Mesendoderm (in vitro differentiated cells): ENCODE measurements around the gene RCL1. TPM values are rescaled to one million over a fixed set of nuclear protein-coding genes. Genes with fewer than 3 reads are reported as not detected.

Experiments used
- DNase-seq: peaks from one replicate; pipeline ENCODE4 v3.0.0; 2013
- H2AK5ac ChIP-seq: 2 replicates; pipeline ENCODE4 v1.6.1; 2013; ENCODE audit warnings: low read length, inconsistent platforms
- H2BK120ac ChIP-seq: 2 replicates; pipeline ENCODE4 v1.6.1; 2013; ENCODE audit warnings: low read depth, mild to moderate bottlenecking, low read length, moderate library complexity, mixed read lengths
- H2BK15ac ChIP-seq: replicated peaks from 2 replicates; pipeline ENCODE4 v1.6.1; 2013; ENCODE audit warnings: low read depth, mild to moderate bottlenecking, moderate library complexity
- H2BK5ac ChIP-seq: 2 replicates; pipeline ENCODE4 v1.6.1; 2013; ENCODE audit warnings: low read length, inconsistent platforms
- H3K18ac ChIP-seq: 2 replicates; pipeline ENCODE4 v1.6.1; 2013; ENCODE audit warnings: mild to moderate bottlenecking, low read length, mixed read lengths
- H3K23ac ChIP-seq: one replicate; pipeline ENCODE4 v1.6.1; 2013; ENCODE audit warnings: low read length
- H3K27ac ChIP-seq: 2 replicates; pipeline ENCODE4 v1.5.1; 2013; ENCODE audit warnings: low read depth, mild to moderate bottlenecking, inconsistent platforms, low read length, moderate library complexity
- H3K27me3 ChIP-seq: 2 replicates; pipeline ENCODE4 v1.6.1; 2013; ENCODE audit warnings: low read length, control low read depth, mild to moderate bottlenecking, inconsistent platforms; ENCODE audit not compliant: insufficient read depth, poor library complexity
- H3K36me3 ChIP-seq: 2 replicates; pipeline ENCODE4 v1.6.1; 2013; ENCODE audit warnings: low read length, inconsistent platforms; ENCODE audit not compliant: control insufficient read depth, insufficient read depth
- H3K4ac ChIP-seq: one replicate; pipeline ENCODE4 v1.6.1; 2013; ENCODE audit warnings: low read depth, mild to moderate bottlenecking, low read length, moderate library complexity
- H3K4me1 ChIP-seq: 2 replicates; pipeline ENCODE4 v1.6.1; 2013; ENCODE audit warnings: low read depth, low read length, inconsistent platforms; ENCODE audit not compliant: control insufficient read depth
- H3K4me2 ChIP-seq: 2 replicates; pipeline ENCODE4 v1.6.1; 2013; ENCODE audit warnings: low read length
- H3K4me3 ChIP-seq: 2 replicates; pipeline ENCODE4 v1.5.1; 2013; ENCODE audit warnings: mild to moderate bottlenecking, low read length
- H3K56ac ChIP-seq: one replicate; pipeline ENCODE4 v1.6.1; 2013; ENCODE audit warnings: low read length
- H3K79me1 ChIP-seq: 2 replicates; pipeline ENCODE4 v1.6.1; 2013; ENCODE audit warnings: low read length, inconsistent platforms
- H3K79me2 ChIP-seq: 2 replicates; pipeline ENCODE4 v1.6.1; 2013; ENCODE audit warnings: mild to moderate bottlenecking, low read length; ENCODE audit not compliant: control insufficient read depth, insufficient read depth
- H3K9ac ChIP-seq: 2 replicates; pipeline ENCODE4 v1.6.1; 2013; ENCODE audit warnings: low read length, inconsistent platforms
- H4K5ac ChIP-seq: one replicate; pipeline ENCODE4 v1.6.1; 2013; ENCODE audit warnings: low read length
- H4K8ac ChIP-seq: one replicate; pipeline ENCODE4 v1.6.1; 2013; ENCODE audit warnings: low read depth, mild to moderate bottlenecking, control low read depth, low read length, moderate library complexity
- WGBS: extraction: QIAGEN DNeasy Blood & Tissue Kit; methylation state at CpG from one replicate; pipeline ENCODE4 v1.1.7; 2013; ENCODE audit warnings: low lambda C conversion rate, missing lambda C conversion rate; ENCODE audit not compliant: insufficient coverage; ENCODE audit errors: extremely low coverage; 5-methylcytosine and 5-hydroxymethylcytosine counted together
- polyA plus RNA-seq, 2 experiments: library from polyadenylated mRNA; stranded (reverse); fragments of 200-250 nt; gene quantifications; one replicate each; pipeline ENCODE4 v1.2.3, GENCODE V29; 2013

Gene RCL1, protein sequence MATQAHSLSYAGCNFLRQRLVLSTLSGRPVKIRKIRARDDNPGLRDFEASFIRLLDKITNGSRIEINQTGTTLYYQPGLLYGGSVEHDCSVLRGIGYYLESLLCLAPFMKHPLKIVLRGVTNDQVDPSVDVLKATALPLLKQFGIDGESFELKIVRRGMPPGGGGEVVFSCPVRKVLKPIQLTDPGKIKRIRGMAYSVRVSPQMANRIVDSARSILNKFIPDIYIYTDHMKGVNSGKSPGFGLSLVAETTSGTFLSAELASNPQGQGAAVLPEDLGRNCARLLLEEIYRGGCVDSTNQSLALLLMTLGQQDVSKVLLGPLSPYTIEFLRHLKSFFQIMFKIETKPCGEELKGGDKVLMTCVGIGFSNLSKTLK
- polyA plus RNA-seq (2013, experiment 1 of 2): 39.6 TPM
- 38.6 TPM for polyA plus RNA-seq (2013, experiment 2 of 2)

DNA sequence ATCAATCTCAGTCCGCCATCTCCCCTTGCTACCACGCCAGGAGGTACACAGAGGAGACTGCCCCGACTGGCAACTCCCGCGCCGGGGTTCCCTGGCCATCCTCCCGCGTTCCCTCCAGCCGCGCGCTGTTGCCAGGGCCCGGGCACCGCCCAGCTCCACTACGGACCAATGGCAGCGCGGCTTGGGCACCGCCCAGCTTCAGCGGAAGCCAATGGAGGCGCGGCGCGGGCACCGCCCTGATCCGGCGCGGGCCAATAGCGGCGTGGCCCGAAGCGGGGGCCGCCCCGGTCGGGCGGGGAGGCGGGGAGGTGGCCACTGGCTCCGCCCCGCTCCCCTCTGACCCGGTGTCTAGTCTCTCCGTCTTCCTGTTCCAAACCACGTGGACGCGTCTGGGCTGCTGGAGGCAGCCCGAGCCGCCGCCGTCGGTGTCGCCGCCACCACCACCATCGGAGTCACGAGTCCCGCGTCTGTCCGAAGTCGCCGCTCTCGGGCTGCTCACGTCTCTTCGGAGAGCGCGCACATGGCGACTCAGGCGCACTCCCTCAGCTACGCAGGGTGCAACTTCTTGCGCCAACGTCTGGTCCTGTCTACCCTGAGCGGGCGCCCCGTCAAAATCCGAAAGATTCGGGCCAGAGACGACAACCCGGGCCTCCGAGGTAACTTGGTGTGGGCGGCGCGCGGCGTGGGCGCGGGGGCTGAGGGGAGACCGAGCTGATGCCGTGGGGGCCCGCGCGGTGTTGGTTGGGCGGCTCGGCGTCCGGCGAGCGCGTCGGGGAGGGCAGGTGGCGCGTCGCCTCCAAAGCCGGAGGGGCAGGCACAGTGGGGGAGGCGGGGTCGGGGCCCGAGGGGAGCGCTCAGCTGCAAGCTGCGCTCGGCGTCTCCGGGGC, at the start of gene RCL1:
Gene RCL1, plus strand, starts transcription at position 373 of the 887 bp plus-strand sequence. Its CDS starts 148 bp downstream, at position 521.
- Histone ChIP-seq H3K4me2 (peak within 1 kb of the TSS; percentile 95), H3K79me1 (peaks cover 9% of the 10 kb centered on the region), H3K27ac (peak within 1 kb of the TSS; percentile 67), H4K5ac (no peak within 1 kb of the TSS), H2BK120ac (no peak within 1 kb of the TSS), H2BK15ac (no peak within 1 kb of the TSS), H2AK5ac (no peak within 1 kb of the TSS), H3K4me3 (peak within 1 kb of the TSS; percentile 93), H3K27me3 (no peaks in the 10 kb centered on the region), H3K4ac (no peak within 1 kb of the TSS), H2BK5ac (peak within 1 kb of the TSS; percentile 37), H3K9ac (peak within 1 kb of the TSS; percentile 87), H3K18ac (peak within 1 kb of the TSS; percentile 69), H3K23ac (no peak within 1 kb of the TSS), H3K4me1 (peaks cover 6% of the 10 kb centered on the region), H4K8ac (no peak within 1 kb of the TSS), H3K79me2 (peaks cover 40% of the 10 kb centered on the region), H3K56ac (peak within 1 kb of the TSS; percentile 89), H3K36me3 (no peaks in the 10 kb centered on the region)
- WGBS: no CpG with 5 or more reads among the region's 106 CpGs
- peak; percentile 98 for DNase-seq

DNA sequence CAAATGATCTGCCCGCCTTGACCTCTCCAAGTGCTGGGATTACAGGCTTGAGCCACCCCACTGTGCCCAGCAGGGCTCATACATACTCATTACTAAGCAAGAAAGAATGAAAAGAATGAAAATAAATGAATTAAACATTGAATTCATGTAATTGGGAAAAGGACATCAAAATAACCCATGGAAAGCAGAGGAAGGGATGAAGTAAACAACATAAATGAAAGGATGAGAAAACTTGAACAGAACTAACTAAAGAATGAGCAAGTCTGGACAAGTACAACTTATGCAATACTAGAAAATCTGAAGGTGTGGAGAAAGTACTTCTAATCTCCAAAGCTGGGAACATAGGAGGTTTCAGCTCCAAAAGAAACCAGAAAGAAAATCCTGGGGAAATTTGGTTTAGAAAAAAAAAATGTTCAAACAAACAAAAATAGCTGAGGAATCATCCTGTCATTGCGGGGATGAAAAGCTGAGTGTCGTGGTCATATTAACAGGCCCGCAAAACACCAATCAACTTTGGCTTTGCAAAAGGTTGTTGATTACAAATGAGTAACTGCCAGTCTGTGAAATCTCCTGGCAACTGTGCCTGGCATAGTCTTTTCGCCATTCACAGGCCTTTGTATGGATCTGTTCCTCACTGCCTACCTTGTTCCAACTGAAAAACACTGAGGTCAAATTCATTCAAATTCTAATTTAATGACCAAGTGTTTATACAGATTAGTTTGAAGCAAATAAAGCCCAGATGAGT, 49.4 kb upstream of the RCL1 start:
- no peak overlapping the region for H2BK15ac ChIP-seq
- H3K4me1 ChIP-seq: no peaks in the 10 kb centered on the region
- no peak overlapping the region for H4K8ac ChIP-seq
- H3K23ac ChIP-seq: no peak overlapping the region
- H3K4me3 ChIP-seq: no peak overlapping the region
- no peak overlapping the region for H2BK120ac ChIP-seq
- H3K56ac ChIP-seq: no peak overlapping the region
- peak; percentile 55 for DNase-seq
- no peak overlapping the region for H3K27ac ChIP-seq
- no peak overlapping the region for H2BK5ac ChIP-seq
- no peak overlapping the region for H3K4ac ChIP-seq
- no peak overlapping the region for H4K5ac ChIP-seq
- no peak overlapping the region for H3K18ac ChIP-seq
- no peaks in the 10 kb centered on the region for H3K27me3 ChIP-seq
- no peak overlapping the region for H3K4me2 ChIP-seq
- no peaks in the 10 kb centered on the region for H3K36me3 ChIP-seq
- WGBS: no CpG with 5 or more reads among the region's 5 CpGs
- H3K9ac ChIP-seq: no peak overlapping the region
- no peak overlapping the region for H2AK5ac ChIP-seq
- H3K79me2 ChIP-seq: peaks cover 9% of the 10 kb centered on the region
- no peaks in the 10 kb centered on the region for H3K79me1 ChIP-seq

DNA sequence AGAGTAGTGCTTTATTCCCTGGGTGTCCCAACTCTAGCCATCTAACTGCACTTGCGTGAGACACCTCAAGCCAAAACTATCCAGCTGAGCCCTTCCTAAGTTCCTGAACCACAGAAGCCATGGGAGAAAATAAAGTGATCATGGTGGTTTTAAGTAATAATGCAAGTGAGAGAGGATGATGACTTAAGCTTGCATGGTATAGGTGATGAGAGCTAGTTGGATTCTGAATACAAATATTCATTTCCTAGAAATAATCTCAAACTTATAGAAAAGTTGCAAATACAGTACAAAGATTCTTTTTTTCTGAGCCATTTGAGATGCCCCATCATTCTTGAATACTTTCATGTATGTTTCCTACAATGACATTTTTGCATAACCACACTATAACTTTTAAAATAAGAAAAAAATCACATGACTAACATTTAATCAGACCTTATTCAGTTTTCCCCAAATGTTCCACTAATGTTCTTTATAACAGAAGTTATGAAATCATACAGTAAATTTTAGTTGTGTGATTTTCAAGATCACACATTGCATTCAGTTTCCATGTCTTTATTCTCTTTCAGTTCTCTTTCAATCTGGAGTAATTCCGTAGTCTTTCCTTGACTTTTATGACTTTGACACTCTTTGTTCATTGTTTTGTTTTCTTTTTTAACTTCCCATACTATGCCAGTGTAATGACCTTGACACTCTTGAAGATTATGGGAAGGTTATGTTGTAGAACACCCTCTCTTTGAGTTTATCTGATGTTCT, 46.3 kb upstream of the RCL1 start:
- H3K56ac ChIP-seq: no peak overlapping the region
- H3K4me1 ChIP-seq: no peaks in the 10 kb centered on the region
- no peak overlapping the region for H2BK5ac ChIP-seq
- H3K27ac ChIP-seq: no peak overlapping the region
- WGBS: no CpG with 5 or more reads among the region's 2 CpGs
- no peaks in the 10 kb centered on the region for H3K27me3 ChIP-seq
- H2BK120ac ChIP-seq: no peak overlapping the region
- H3K18ac ChIP-seq: no peak overlapping the region
- H3K36me3 ChIP-seq: no peaks in the 10 kb centered on the region
- H2AK5ac ChIP-seq: no peak overlapping the region
- no peaks in the 10 kb centered on the region for H3K79me1 ChIP-seq
- no peak overlapping the region for H4K5ac ChIP-seq
- DNase-seq: no peak
- H3K79me2 ChIP-seq: no peaks in the 10 kb centered on the region
- H2BK15ac ChIP-seq: no peak overlapping the region
- H3K9ac ChIP-seq: no peak overlapping the region
- H4K8ac ChIP-seq: no peak overlapping the region
- no peak overlapping the region for H3K4me3 ChIP-seq
- H3K4ac ChIP-seq: no peak overlapping the region
- H3K4me2 ChIP-seq: no peak overlapping the region
- no peak overlapping the region for H3K23ac ChIP-seq

DNA sequence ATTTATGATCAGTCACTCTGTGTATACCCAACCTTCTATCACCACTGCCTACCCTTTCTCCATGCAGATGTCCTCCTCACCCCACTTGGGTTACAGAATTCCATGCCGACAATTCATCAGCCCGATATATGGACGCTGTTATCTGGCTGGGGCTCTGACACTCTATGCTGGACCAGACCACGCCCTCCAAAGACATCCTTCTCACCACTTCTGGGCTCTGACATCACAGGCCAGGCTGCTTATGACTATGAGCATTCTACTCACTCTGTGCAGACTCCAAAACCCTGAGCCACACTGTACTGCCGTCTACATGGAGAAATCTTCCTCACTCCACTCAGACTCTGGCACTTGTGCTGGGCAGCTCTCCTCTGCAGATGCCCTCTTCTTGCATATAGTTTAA, 44.1 kb upstream of the RCL1 start:
- H3K18ac ChIP-seq: no peak overlapping the region

DNA sequence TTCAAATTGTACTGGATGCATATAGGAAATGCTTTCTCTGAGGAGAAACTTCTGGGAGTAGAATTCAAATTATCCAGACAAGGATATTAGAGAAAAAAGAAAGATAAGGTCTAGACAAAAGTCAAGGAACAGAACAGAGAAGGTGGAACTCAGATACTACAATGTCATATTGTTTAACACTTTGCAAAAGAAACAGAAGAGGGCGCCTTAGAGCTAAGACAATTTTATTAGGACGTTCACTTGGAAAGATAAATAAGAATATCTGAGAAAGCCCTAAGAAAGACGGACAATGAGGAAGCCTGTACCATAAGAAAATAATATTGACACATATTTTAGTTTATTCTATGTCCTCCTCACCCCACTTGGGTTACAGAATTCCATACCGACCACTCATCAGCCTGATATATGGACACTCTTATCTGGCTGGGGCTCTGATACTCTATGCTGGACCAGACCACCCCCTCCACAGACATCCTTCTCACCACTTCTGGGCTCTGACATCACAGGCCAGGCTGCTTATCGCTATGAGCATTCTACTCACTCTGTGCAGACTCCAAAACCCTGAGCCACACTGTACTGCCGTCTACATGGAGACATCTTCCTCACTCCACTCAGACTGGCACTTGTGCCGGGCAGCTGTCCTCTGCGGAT, 42.6 kb upstream of the RCL1 start:
- Histone ChIP-seq H3K79me1 (no peaks in the 10 kb centered on the region), H2BK5ac (no peak overlapping the region), H3K79me2 (no peaks in the 10 kb centered on the region), H3K27ac (no peak overlapping the region), H3K9ac (no peak overlapping the region), H2BK15ac (no peak overlapping the region), H3K36me3 (no peaks in the 10 kb centered on the region), H2BK120ac (no peak overlapping the region), H4K5ac (no peak overlapping the region), H2AK5ac (no peak overlapping the region), H3K4me3 (no peak overlapping the region), H3K56ac (no peak overlapping the region), H3K4ac (no peak overlapping the region), H3K27me3 (no peaks in the 10 kb centered on the region), H3K4me2 (no peak overlapping the region), H3K18ac (no peak overlapping the region), H3K4me1 (no peaks in the 10 kb centered on the region), H4K8ac (no peak overlapping the region), H3K23ac (no peak overlapping the region)
- DNase-seq: peak; percentile 31
- WGBS: no CpG with 5 or more reads among the region's 8 CpGs

More for the DNA sequence above, 44.1 kb upstream of the RCL1 start:
- DNase-seq: no peak
- H3K36me3 ChIP-seq: no peaks in the 10 kb centered on the region
- H2AK5ac ChIP-seq: no peak overlapping the region
- H2BK15ac ChIP-seq: no peak overlapping the region
- no peak overlapping the region for H4K5ac ChIP-seq
- H3K4ac ChIP-seq: no peak overlapping the region
- no peak overlapping the region for H3K4me2 ChIP-seq
- no peak overlapping the region for H3K9ac ChIP-seq
- no peak overlapping the region for H2BK120ac ChIP-seq
- H4K8ac ChIP-seq: no peak overlapping the region
- no peaks in the 10 kb centered on the region for H3K79me2 ChIP-seq
- WGBS: no CpG with 5 or more reads among the region's 5 CpGs
- no peak overlapping the region for H3K27ac ChIP-seq
- H3K23ac ChIP-seq: no peak overlapping the region
- H2BK5ac ChIP-seq: no peak overlapping the region
- no peaks in the 10 kb centered on the region for H3K4me1 ChIP-seq
- H3K27me3 ChIP-seq: no peaks in the 10 kb centered on the region
- H3K4me3 ChIP-seq: no peak overlapping the region
- no peaks in the 10 kb centered on the region for H3K79me1 ChIP-seq
- no peak overlapping the region for H3K56ac ChIP-seq
